ENCODE data around the gene TMEM120B.
"Not testable (repeated sequence)": the region's sequence is repeated elsewhere in the genome, so short reads cannot be mapped to it uniquely, and the experiment has no call there.

The TMEM120B gene

GRCh38 chr12:121712190-121712460 is 427 bp upstream of the TMEM120B start:
- TF ChIP-seq, protein P1, sequence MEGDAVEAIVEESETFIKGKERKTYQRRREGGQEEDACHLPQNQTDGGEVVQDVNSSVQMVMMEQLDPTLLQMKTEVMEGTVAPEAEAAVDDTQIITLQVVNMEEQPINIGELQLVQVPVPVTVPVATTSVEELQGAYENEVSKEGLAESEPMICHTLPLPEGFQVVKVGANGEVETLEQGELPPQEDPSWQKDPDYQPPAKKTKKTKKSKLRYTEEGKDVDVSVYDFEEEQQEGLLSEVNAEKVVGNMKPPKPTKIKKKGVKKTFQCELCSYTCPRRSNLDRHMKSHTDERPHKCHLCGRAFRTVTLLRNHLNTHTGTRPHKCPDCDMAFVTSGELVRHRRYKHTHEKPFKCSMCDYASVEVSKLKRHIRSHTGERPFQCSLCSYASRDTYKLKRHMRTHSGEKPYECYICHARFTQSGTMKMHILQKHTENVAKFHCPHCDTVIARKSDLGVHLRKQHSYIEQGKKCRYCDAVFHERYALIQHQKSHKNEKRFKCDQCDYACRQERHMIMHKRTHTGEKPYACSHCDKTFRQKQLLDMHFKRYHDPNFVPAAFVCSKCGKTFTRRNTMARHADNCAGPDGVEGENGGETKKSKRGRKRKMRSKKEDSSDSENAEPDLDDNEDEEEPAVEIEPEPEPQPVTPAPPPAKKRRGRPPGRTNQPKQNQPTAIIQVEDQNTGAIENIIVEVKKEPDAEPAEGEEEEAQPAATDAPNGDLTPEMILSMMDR (conservative IDR thresholded peaks at IDR 0.05; ENCODE audit: low read length) = no peak
- peak; percentile 37 for DNase-seq (ENCODE audit: low read depth)
- H3K4me3 ChIP-seq (ENCODE audit: low read length) = peak overlapping the region; percentile 91

DNA sequence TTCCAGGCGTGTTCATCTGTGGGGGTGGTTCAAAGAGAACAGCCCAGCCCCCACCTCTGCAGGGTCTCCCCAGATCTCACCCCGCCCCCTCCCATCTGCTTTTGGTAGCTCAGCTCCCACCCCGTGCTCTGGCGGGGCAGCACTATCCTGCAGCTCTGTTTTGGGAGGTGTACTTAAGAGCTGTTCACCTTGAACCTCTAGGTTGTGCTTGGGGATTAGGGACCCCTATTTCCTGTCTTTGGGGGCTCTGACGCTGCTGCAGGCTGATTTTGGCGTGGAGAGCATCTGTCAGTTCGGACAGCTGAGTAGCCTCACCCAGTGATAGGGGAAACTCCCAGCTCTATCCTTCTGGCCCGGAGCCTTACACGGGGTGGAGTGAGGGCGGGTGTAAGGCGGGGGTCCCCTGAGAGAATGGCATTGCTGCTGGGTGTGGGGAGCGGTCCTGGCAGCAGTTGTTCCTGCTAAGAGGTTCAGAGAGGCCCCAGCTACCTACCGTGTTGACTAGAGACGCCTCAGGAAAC is 765 bp downstream of the TMEM120B start:
- no peak for DNase-seq (ENCODE audit: low read depth)
- TF ChIP-seq, protein P1 (conservative IDR thresholded peaks at IDR 0.05; ENCODE audit: low read length) = no peak
- H3K4me3 ChIP-seq (ENCODE audit: low read length) = peak overlapping the region; percentile 94

GRCh38 chr12:121713793-121714192 is 1.2 kb downstream of the TMEM120B start:
- no peak for DNase-seq (ENCODE audit: low read depth)
- H3K4me3 ChIP-seq (ENCODE audit: low read length) = peak overlapping the region; percentile 94
- TF ChIP-seq, protein P1 (conservative IDR thresholded peaks at IDR 0.05; ENCODE audit: low read length) = no peak

- DNase-seq (ENCODE audit: low read depth); H3K4me3 ChIP-seq (ENCODE audit: low read length): not testable (repeated sequence)
Observed at GRCh38 chr12:121715055-121715454, 2.5 kb downstream of the TMEM120B start.

- no peak overlapping the region for H3K4me3 ChIP-seq (ENCODE audit: low read length)
- TF ChIP-seq, protein P1 (conservative IDR thresholded peaks at IDR 0.05; ENCODE audit: low read length) = no peak
- no peak for DNase-seq (ENCODE audit: low read depth)
Observed at GRCh38 chr12:121715862-121716435, 3.4 kb downstream of the TMEM120B start.

DNA sequence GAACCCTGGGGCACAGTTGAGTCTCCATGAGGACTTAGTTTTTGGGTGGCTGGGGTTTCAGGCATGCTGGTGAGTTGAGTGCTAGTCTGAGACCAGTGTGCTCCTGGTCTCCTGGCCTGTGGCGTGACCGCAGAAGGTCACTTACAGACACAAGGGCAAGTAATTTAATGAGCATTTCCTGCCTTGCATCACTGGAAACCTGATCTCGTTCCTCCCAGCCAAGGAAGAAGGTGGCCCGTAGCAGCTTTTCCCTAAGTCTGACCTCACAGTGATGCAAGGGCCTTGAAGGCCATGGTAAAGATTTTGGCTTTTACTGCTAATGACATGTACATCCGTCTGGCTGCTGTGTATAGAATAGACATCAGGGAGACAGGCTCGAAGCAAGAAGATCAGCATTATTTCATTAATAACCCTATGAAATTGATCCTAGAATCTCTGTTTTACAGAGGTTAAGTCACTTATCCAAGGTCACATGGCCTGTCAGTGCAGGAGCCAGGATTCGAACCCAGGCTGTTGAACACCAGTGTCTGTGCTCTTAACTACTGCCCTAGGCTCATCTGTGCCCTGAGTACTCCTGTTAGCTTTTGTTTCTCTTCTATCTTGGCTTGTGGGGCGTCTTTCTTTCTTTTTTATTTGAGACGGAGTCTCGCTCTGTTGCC is 4.6 kb downstream of the TMEM120B start:
- DNase-seq (ENCODE audit: low read depth) = peak; percentile 84
- TF ChIP-seq, protein P1 (conservative IDR thresholded peaks at IDR 0.05; ENCODE audit: low read length) = no peak
- no peak overlapping the region for H3K4me3 ChIP-seq (ENCODE audit: low read length)

DNA sequence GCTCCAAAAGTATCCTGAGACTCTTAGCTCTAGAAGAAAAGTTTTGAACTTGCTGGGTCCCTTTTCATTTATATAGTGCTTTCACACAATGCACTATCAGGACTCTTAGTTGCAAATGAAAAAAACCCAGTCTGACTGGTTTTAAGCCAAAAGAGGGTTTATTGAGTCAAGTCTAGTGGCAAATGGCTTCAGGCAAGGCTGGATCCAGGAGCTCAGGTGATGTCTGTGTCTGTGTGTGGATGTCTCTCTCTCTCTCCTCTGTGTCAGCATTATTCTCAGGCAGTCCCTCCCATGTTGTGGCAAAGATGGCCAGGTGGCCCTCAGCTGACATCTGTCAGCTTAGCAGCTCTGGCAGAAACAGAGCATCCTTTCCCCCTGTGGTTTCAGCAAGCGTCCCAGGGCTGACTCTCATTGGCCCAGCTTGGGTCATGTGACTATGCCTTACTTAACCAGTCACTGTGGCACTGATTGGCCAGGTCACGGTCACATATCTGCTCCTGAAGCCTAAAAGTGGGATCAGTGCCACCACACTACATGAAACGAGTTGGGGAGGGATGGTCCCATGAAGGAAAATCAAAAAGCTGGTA is 6.2 kb downstream of the TMEM120B start:
- no peak for DNase-seq (ENCODE audit: low read depth)
- TF ChIP-seq, protein P1 (conservative IDR thresholded peaks at IDR 0.05; ENCODE audit: low read length) = no peak
- no peak overlapping the region for H3K4me3 ChIP-seq (ENCODE audit: low read length)

Data from AG10803 (cell line).